Thyroid gland (tissue), 4 donors: ENCODE results near the gene STYXL1.
A peak's percentile ranks its signal among the peaks of the same experiment; 100 is the strongest.

Experiments
- POLR2A ChIP-seq, 2 donors: fragments of 450-650 bp; IDR thresholded peaks; one replicate each; pipeline ENCODE4 v1.6.1; 2017; ENCODE audit warnings: antibody characterized with exemption in 2 of 2, mild to moderate bottlenecking in 2 of 2, moderate library complexity in 1 of 2
- TF ChIP-seq, protein P1 (sequence below), 6 experiments: fragments of 200-600 bp in 3 of 6; fragments of 450-650 bp in 3 of 6; sonication (generic) in 3 of 6; IDR thresholded peaks; one replicate each; pipeline ENCODE4 v1.5.1; 2016 to 2019; ENCODE audit warnings: antibody characterized with exemption in 6 of 6, mild to moderate bottlenecking in 2 of 6, inconsistent platforms in 1 of 6, moderate library complexity in 1 of 6

DNA sequence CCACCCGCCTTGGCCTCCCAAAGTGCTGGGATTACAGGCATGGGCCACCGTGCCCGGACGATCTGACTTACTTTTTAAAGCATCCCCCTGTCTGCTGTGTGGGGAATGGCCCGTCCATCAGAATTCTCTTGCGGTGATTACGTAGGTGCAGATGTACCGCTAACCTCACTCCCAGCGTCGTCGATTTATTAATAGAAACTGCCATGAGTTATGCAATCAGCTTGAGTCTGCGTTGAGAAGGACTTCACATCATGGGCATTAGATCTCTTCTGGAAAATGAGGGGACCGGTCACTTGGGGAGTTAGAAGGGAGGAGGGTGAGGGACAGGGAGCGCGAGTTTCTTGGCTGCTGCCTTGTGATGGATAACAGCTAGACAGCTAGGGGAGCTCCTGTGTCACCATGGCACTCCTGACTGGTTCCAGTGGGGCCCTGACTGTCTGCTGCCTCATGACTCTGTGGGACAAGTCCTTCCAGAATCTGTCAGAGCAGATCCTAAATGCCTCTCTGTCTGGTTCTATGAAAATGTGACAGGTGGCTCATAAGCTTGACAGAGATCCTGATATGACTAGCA lies 97.6 kb downstream of the STYXL1 start:
- TF ChIP-seq, protein P1, sequence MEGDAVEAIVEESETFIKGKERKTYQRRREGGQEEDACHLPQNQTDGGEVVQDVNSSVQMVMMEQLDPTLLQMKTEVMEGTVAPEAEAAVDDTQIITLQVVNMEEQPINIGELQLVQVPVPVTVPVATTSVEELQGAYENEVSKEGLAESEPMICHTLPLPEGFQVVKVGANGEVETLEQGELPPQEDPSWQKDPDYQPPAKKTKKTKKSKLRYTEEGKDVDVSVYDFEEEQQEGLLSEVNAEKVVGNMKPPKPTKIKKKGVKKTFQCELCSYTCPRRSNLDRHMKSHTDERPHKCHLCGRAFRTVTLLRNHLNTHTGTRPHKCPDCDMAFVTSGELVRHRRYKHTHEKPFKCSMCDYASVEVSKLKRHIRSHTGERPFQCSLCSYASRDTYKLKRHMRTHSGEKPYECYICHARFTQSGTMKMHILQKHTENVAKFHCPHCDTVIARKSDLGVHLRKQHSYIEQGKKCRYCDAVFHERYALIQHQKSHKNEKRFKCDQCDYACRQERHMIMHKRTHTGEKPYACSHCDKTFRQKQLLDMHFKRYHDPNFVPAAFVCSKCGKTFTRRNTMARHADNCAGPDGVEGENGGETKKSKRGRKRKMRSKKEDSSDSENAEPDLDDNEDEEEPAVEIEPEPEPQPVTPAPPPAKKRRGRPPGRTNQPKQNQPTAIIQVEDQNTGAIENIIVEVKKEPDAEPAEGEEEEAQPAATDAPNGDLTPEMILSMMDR (IDR thresholded peaks at IDR 0.05), result peak in 1 of 6 experiments; percentile 6
- no peak for TF ChIP-seq POLR2A (IDR thresholded peaks at IDR 0.05)
